Fibroblast of villous mesenchyme (primary cell): ENCODE data around the gene MSH3. TPM values are rescaled to one million over a fixed set of nuclear protein-coding genes. Genes with fewer than 3 reads are reported as not detected.

Experiments used
- DNase-seq: peaks from one replicate; pipeline ENCODE4 v3.0.0-alpha.2; 2010; ENCODE audit warnings: low read depth
- H3K4me3 ChIP-seq: 2 replicates; pipeline ENCODE4 v1.5.1; 2011; ENCODE audit warnings: low read depth, mild to moderate bottlenecking, low read length
- total RNA-seq: library from RNA; depleted of rRNA; stranded (reverse); fragments of >200 nt; gene quantifications from 2 replicates; pipeline ENCODE4 v1.2.3, GENCODE V29; 2012
- TF ChIP-seq, protein P1 (sequence below): IDR thresholded peaks from 2 replicates; pipeline ENCODE4 v1.5.1; 2012; ENCODE audit warnings: low read depth, mild to moderate bottlenecking, low read length; ENCODE audit not compliant: insufficient read depth

The MSH3 gene
- total RNA-seq, 1 donor = 22.5 TPM

DNA sequence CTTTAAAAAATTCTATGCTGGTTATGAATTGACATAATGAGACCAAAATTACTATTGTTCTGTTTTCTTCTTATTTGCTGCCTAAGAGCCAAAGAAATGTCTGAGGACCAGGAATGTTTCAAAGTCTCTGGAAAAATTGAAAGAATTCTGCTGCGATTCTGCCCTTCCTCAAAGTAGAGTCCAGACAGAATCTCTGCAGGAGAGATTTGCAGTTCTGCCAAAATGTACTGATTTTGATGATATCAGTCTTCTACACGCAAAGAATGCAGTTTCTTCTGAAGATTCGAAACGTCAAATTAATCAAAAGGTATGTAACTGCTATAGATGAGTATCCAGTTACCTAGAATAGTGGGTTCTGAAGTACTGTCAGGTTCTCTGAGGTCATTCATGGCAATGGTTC is 10.6 kb downstream of the MSH3 start:
- TF ChIP-seq, protein P1, sequence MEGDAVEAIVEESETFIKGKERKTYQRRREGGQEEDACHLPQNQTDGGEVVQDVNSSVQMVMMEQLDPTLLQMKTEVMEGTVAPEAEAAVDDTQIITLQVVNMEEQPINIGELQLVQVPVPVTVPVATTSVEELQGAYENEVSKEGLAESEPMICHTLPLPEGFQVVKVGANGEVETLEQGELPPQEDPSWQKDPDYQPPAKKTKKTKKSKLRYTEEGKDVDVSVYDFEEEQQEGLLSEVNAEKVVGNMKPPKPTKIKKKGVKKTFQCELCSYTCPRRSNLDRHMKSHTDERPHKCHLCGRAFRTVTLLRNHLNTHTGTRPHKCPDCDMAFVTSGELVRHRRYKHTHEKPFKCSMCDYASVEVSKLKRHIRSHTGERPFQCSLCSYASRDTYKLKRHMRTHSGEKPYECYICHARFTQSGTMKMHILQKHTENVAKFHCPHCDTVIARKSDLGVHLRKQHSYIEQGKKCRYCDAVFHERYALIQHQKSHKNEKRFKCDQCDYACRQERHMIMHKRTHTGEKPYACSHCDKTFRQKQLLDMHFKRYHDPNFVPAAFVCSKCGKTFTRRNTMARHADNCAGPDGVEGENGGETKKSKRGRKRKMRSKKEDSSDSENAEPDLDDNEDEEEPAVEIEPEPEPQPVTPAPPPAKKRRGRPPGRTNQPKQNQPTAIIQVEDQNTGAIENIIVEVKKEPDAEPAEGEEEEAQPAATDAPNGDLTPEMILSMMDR = no peak
- H3K4me3 ChIP-seq = no peak overlapping the region
- DNase-seq = no peak

DNA sequence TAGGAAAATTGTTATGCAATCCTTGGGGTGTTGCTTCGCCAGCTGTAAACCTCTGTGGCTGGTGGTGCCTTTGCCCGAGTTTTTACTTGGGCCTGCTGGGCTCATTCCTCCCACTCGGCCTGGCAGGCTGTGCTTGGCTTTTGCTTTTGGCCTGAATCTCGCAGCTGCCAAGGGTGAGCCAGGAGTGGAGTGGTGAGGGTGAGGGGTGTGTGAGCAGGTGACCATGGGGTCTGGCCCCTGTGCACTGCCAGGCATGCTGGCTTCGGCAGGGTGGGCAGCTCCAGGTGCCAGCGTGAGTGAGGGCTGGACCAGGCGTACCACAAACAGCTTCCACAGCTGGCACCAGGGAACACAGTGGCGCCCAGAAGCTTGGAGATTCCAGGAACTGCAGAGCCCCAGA is 12.9 kb downstream of the MSH3 start:
- TF ChIP-seq, protein P1 = no peak
- no peak for DNase-seq
- no peak overlapping the region for H3K4me3 ChIP-seq

DNA sequence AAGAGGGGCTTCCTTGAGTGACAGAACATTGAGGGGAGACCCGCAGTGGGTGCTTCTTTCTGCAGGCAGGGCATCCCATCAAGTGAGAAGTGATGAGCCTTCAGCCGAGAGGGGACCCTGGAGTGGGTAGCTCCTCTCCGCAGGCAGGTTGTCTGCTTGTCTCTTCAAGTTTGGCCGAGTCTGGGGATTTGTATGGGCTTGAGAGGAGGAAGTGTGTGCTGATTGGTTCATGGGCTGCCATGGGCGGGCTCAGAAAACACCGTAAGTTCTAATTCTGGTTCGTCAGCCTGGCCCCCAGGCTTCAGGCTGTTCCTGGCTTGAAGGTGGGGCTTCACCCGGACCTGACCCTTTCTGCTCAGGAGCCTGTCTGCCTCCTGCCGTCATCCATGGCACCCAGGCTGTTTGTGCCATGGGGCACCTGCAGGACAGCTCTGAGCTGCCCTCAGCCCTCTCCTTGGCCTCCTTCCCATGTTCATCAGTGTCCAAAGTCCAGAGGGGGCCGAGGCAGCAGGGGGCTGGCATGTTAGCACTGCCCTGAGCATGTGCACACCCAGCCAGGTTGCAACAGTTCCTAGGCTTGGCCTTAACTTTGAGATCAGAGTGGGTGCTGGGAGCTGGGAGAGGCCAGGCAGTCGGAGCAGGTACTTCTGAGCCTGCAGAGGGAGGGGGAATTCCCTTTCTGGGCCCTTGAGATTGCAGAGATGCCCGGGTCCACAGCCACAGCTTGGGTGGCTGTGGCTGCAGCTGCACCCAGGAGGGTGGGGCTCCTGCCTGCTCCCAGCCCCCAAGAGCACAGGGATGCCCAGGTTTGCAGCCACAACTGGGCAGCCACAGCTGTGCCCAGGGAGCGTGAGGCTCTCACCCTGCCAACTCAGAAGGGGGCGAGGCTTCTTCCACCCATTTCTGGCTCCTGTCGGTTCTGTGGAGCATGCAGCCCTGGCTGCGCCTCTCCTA is 13.8 kb downstream of the MSH3 start:
- H3K4me3 ChIP-seq = no peak overlapping the region
- DNase-seq = no peak
- TF ChIP-seq, protein P1 = no peak

DNA sequence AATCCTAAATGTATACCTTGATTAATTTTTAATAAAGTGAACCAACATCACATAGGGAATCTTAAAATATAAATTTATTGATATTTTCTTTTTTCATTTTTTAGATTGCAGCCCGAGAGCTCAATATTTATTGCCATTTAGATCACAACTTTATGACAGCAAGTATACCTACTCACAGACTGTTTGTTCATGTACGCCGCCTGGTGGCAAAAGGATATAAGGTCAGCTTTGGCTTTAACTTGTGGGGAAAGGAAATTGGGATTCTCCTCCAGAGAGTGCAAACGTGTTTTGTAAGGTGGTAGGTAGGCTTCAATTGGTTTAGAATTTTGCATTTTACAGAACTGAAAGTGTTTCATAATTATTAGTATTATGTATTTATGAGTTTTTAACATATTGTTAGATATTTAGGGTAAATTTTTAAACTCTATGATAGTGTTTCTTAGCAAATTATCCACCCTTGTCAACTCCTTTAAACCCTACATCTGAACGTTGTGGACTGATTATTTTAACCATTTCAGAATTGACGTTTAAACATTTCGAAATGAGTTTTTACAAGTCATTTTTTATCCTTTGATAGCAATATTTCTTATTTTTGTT is 17.8 kb downstream of the MSH3 start:
- peak; percentile 79 for DNase-seq
- TF ChIP-seq, protein P1 = peak; percentile 94
- H3K4me3 ChIP-seq = no peak overlapping the region

DNA sequence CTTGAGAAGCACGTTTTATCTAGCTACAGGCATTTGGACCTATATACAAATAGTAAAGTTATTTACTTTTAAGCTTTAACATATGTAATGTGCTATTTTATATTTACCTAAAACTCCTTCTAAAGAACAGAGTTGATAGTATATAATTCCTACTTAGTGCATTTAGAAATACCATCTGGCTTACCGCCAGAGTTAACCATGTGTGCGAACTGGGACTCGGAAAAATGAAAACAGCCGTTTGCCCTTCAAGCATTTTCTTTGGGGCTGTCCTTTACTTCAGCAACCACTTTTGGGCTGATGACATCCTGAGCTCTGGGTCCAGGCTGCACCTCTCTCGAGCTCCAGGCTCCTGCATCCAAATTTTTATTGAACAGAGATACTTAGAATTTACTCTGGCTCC is 22.3 kb downstream of the MSH3 start:
- TF ChIP-seq, protein P1 = no peak
- peak; percentile 63 for DNase-seq

DNA sequence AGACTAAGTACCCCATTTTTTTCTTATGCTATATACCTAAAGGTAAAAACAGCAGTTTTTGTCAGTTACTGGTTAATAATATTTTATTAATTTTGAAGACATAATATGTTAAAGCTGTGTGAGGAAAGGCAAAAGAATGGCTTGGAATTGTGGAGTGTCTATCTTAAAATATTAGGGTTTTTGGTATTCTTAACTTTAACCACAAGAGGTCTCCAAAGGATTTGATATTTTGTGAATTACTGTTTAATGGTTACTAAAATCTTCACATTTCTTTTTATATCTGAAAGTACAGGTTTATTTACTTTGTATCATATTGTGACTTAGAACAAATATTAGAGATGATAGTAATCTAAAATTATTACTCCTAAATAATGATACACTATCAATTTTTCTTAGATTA is 32.3 kb downstream of the MSH3 start:
- TF ChIP-seq, protein P1 = peak; percentile 32
- peak; percentile 32 for DNase-seq
- H3K4me3 ChIP-seq = no peak overlapping the region

More for the DNA sequence above, 22.3 kb downstream of the MSH3 start:
- no peak overlapping the region for H3K4me3 ChIP-seq
